ENCODE results near the gene POLR1H.
"Not testable (repeated sequence)": the region's sequence is repeated elsewhere in the genome, so short reads cannot be mapped to it uniquely, and the experiment has no call there.

Gene POLR1H

DNA sequence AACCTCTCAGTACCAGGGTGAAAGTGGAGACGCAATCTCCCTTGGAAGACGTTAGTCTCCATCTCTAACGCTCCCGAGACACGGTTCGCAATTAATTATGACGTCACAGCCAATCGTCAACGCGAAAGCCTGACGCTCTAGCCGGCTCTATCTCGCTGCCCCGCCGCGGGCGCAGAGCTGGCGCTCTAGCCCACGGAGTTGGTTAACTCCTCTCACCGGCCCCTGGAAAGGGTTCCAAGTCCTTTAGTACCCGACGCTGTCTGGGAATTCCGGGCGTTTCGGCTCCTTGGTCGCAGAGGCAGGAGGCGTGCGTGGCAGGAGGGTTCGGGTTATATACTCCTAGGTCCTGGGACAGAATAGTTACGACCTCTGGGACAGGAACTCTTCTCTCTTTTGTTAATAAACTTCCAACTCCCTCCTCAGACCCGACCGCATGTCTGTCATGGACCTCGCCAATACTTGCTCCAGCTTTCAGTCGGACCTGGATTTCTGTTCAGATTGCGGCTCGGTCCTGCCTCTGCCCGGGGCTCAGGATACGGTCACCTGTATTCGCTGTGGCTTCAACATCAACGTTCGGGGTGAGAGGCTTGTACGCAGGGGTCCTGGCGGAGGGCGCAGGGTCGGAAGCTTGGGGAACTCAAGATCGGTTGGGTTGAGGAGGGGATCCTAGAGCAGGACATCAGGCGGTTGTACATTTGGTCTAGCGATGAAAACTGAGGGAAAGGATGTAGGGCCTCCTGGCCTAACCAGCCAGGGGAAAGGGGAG, at the start of gene POLR1H:
Gene POLR1H, plus strand, starts transcription at position 174 of the 766 bp plus-strand sequence. Its CDS starts 260 bp downstream, at position 434.
- peak; percentile 99 for DNase-seq

GRCh38 chr6:30013291-30013922, 47.7 kb upstream of the POLR1H start:
- peak; percentile 50 for DNase-seq

DNA sequence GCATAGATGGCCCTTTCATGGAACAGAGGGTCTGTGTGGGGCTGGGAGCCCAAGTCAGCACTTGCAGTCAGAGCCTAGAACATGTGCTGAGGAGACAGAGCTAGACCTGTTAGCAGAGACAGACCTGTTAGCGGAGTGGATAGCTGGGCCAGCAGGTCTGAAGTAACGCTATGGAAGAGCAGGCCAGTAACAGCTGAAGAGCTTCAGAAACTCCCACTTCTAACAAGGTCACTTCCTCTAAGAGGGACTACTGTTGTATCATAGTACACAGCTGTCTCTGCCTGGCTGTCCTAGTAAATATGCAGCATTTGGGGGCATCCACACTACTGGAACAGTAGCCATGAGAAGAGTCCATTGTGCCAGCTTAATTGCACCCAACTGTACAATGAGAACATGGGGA, 41.2 kb upstream of the POLR1H start:
- DNase-seq = no peak

DNA sequence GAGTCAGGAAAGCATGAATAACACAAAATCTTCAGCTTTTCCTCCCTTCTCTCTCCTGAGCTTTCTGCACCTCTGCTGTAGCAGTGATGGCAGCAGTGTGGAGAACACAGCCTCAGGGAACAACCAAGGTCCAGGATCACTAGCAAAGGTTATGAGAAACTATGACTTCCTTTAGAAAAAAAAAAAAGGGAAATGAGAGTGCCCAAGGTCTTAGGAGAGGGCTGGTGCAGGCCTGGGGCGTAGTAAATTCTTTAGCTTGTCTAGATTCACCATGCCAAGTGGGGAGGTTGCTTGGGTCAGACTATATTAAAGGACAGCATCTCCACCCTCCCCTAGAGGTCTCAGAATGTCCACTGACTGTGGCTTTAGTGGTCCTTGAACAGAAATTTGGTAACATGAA, 40.4 kb upstream of the POLR1H start:
- no peak for DNase-seq

DNA sequence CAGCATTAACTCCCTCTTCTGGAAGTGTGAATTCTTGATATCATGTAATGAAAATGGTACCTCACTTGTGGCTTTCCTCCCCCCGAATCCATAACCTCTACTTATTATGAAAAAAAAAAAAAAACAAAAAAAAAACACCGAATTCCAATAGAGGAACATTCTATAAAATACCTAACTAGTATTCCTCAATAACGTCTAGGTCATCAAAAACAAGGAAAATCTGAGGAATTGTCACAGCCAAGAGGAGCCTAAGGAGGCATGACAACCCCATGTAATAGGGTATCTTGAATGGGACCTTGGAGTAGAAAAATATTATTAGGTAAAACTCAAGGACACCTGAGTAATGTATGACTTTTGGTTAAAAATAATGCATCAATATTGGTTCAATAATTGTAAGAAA, 38.9 kb upstream of the POLR1H start:
- no peak for DNase-seq

DNA sequence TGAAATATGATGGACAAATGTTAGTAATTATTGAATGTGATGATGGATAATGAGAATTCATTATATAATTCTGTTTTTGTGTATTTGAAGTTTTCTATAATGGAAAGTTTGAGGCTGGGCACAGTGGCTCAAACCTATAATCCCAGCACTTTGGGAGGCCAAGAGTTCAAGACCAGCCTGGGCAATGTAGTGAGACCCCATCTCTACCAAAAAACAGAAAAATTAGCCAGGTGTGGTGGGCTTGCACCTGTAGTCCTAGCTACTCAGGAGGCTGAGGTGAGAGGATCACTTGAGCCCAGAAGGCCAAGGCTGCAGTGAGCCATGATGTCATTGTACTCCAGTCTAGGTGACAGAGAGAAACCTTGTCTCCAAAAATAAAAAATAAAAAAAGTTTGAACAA, 38.4 kb upstream of the POLR1H start:
- DNase-seq = not testable (repeated sequence)

- no peak for DNase-seq
Measured at GRCh38 chr6:30025186-30025585, 35.9 kb upstream of the POLR1H start.

DNA sequence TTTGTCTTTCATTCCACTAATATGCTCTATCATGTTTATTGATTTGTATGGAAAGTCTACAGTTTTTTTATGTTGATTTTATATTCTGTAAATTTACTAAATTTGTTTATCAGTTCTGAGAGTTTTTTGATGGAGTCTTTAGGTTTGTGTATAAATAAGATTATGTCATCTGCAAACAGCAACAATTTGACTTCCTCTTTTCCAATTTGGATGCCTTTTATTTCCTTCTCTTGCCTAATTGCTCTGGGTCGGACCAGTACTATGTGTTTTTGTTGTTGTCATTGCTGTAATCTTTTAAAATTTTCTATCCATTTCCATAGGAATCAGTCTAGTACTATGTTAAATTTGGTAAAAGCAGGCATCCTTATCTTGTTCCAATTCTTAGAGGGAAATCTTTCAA, 31.5 kb upstream of the POLR1H start:
- no peak for DNase-seq

GRCh38 chr6:30031381-30031780, 29.7 kb upstream of the POLR1H start:
- no peak for DNase-seq

DNA sequence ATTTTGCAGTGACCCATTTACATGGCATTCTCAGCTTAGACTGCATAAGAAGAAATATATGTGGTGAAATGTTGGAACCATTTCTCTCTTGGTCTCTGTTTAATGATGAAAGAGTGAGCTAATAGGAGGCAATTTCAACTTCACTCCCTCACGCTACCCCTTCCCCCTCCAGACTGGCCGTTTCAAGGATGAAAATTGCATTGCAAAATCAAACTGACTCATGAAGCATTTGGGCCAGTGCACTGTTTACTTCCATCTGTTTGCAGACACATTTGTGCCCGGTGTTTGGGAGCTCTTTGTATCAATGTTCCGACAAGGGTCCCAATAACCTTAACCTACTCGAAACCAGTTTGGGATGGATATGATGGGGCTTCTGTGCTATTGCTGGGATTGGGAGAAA, 27.6 kb upstream of the POLR1H start:
- DNase-seq = not testable (repeated sequence)

GRCh38 chr6:30035784-30036183, 25.3 kb upstream of the POLR1H start:
- no peak for DNase-seq

- peak; percentile 5 for DNase-seq
Measured at GRCh38 chr6:30037182-30037788, 23.8 kb upstream of the POLR1H start.

DNA sequence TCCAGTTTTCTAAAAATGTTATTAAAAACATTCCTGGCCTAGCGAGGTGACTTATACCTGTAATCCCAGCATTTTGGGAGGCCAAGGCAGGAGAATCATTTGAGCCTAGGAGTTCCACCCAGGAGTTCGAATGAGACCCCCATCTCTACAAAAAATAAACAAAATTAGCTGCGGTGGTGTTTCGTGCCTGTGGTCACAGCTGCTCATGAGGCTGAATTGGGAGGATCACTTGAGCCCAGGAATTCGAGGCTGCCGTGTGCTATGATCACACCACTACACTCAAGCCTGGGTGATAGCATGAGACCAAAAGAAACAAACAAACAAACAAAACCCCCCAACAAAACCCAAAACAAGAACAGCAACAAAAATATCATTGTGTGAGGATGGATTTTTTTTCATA, 19.8 kb upstream of the POLR1H start:
- no peak for DNase-seq

GRCh38 chr6:30041821-30042220, 19.2 kb upstream of the POLR1H start:
- DNase-seq = no peak

- no peak for DNase-seq
Measured at GRCh38 chr6:30042476-30042875, 18.6 kb upstream of the POLR1H start.

- DNase-seq = no peak
Measured at GRCh38 chr6:30042914-30043313, 18.2 kb upstream of the POLR1H start.

- no peak for DNase-seq
Measured at GRCh38 chr6:30043744-30044143, 17.3 kb upstream of the POLR1H start.

- no peak for DNase-seq
Measured at GRCh38 chr6:30044630-30045029, 16.4 kb upstream of the POLR1H start.

DNA sequence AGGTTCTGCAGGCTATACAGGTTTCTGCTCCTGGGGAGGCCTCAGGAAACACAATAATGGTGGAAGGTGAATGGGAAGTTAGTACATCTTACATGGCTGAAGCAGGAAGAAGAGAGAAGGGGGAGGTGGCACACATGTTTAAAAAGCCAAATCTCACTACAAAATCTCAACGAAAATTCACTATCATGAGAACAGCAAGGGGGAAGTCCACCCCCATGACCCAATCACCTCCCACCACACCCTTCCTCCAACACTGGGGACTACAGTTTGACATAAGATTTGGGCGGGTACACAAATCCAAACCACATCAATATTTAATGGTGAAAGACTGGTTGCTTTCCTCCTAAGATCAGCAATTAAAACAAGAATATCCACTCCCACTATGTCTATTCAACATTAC, 13.8 kb upstream of the POLR1H start:
- no peak for DNase-seq

DNA sequence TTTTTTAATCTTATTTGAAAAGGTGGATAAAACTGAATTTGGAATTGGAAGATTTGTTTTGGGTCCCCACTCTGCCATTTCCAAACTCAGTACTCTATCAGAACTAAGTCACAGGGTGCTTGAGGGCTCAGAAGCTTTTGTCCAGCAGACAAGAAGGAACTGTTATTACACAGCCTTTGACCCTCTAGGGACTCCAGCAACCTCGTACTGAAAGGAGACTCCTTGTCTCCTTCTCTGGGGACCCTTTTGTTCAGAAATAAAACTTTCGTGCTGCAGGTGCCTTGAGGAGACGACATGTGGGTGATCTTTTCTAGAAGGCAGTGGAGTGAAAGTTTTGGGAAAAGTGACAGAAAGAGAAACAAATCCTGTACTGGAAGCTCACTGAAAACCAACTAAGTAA, 7.4 kb upstream of the POLR1H start:
- no peak for DNase-seq

- DNase-seq = no peak
Measured at GRCh38 chr6:30055513-30055912, 5.6 kb upstream of the POLR1H start.

DNA sequence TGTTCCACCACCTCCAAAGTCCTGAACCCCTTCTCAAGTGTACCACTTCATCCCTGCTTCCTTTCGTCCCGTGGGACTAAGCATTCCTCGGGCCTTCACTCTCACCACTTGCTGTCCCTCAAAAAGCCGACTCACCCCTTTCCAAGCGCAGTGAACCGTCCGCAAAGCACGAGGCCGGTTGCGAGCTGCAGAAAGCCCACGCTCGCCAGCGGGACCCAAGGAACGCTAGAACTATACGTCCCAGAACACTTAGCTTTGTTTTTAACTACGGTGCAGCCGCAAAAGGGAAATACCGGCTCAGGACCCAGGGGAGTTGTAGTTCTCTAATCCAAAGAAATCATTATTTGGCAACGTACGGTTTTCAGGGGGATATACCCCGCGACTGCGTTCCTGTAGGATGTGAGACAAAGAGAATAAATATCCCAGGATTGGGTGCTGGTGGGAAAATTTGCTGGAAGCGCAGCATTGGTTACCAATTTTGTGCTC, 416 bp upstream of the POLR1H start:
- DNase-seq = peak; percentile 86

- DNase-seq = no peak
Measured at GRCh38 chr6:30061858-30062458, 893 bp downstream of the POLR1H start.

All from eye (tissue), 1 donor.